ENCODE data around the gene NUDT3.
A peak's percentile ranks its signal among the peaks of the same experiment; 100 is the strongest.

The NUDT3 gene

DNA sequence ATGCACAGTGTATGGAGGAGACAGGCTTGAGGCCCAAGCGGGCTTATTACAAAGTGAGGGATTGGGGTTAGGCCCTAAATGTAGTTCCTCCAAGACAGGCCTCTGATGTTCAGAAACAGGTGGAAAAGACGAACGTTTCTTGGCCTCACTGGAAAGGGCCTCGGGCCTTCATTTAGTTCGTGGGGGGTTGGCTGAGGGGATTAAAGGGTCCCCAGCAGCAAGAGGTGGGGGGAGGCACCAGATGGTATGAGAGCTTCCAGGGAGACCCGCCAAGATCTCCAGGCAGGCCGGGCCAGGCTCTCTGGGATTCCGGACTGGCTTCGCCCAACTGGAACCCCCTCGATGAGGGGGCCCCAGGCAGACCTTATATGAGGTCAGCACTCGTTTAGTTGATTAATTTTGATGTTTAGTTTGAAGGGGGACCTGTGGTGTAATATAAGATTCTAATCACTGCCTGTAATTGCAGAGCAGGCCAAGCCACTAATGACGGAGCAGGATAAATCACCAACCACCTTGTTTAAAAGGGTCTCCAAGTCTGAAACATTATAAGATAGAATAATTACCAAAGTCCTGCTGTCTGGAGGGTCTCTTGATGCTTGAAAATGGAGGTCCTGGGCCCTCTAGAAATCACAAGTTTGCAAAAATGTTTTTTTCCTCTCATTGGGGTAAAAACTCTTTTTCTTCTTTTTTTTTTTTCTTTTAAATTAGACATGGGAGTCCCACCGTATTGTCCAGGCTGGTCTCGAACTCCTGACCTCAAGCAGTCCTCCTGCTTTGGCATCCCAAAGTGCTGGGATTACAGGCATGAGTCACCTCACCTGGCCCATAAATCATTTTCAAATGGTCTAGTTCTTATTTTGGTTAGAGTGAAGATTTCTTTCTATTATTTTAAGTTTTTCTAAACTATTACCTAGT, 153.6 kb downstream of the NUDT3 start:
- DNase-seq (ENCODE audit: low spot score), result peak; percentile 7

DNA sequence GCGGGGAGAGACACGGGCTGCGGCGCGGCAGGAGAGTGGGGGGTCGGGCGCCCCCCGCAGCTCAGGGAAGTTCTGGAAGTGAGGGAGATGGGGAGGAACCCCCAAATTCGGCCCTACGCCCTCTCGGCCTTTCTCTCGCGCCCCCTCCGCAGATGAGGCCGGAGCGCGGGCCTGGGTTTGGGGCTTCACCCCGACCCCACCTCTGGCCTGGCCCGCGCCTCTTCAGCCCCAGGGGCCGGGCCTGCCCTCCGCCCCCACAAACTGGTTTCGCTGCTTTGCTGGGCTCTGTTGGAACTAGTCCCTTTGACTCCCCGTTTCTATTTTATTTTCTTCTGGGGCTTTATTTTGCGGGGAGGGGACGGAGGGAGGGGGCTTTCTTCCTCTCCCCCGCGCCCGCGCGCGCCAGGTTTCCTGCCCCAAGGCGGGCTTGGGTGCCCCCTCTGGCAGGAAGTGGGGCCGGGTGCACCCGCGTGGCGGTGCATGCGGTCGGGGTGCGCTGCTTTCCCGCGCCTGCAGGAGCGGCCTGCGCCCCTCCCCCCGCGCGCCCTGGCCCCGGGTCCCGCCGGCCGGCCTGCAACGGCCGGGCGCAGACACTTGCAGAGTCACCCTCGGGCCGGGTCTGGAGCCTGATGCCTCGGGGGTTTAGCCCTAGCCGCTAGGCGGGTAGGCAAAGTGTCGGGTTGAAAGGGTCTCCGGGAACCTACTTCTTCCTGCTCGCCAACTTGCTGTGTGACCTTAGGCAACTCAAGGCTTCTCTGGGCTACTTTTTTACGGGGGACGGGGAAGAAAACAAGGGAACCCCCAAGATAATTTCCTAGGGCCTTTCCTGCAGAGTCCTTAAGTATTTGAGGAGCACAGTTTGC, 154.5 kb downstream of the NUDT3 start:
- peak; percentile 49 for DNase-seq (ENCODE audit: low spot score)

DNA sequence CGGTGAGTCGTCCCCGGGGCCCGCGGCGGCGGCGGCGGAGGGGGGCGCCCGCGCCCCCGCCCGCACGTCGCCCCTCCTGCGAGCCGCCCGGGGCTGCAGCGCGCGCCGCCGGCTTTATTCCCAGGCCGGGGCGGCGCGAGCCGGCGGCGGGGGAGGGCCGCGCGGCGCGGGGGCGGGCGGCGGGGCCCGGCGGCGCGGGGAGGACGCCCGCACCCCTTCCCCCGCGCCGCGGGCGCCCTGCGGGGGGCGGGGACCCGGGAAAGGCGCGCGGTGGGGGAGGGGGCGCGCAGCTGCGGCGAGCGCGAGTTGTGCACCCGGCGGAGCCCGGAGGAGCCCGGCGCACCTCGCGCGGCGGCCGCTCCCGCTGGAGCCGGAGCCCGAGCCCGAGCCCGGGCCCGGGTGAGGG, 155.2 kb downstream of the NUDT3 start:
- DNase-seq (ENCODE audit: low spot score), result no peak

DNA sequence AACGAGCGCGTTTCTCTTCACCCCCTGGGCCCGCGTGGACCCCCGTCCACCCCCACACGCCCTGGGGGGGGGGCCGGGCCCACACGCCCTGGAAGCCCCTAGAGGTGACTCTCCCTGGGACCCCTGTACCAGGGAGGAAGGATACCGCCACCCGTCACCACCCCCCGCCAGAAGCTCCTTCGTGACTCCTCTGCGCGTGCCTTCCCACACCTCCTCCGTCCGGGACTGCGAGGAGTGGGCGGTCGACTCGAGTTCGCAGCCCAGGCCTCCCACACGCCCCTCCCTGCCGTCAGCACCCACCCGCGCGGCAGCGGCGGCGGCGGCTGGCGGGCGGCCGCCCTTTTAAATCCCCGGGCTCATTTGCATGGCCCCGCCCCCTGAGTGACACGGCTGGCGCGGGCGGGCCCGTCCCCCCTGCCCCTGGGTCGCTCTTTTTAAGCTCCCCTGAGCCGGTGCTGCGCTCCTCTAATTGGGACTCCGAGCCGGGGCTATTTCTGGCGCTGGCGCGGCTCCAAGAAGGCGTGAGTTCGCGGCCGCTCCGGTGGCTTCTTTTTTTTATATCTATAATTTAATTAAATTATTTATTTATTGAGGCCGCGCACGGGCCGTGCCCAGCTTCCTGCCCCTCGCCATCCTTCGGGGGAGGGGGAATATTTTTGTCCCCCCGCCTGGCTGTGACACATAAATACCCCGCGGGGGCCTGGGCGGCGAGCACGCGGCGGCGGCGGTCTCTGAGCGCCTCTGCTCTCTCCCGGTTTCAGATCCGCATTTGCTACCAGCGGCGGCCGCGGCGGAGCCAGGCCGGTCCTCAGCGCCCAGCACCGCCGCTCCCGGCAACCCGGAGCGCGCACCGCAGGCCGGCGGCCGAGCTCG, 155.8 kb downstream of the NUDT3 start, which contains the start of gene HMGA1:
TSS of gene HMGA1 (plus strand) at position 431 of the 873 bp plus-strand sequence. CDS start 3,908 bp downstream, outside the sequence.
- peak; percentile 93 for DNase-seq (ENCODE audit: low spot score)

GRCh38 chr6:34236131-34236442, 156.4 kb downstream of the NUDT3 start:
- peak; percentile 84 for DNase-seq (ENCODE audit: low spot score)

GRCh38 chr6:34235307-34236130, 156.9 kb downstream of the NUDT3 start:
- peak; percentile 71 for DNase-seq (ENCODE audit: low spot score)

GRCh38 chr6:34234667-34235306, 157.7 kb downstream of the NUDT3 start:
- DNase-seq (ENCODE audit: low spot score), result peak; percentile 9

DNA sequence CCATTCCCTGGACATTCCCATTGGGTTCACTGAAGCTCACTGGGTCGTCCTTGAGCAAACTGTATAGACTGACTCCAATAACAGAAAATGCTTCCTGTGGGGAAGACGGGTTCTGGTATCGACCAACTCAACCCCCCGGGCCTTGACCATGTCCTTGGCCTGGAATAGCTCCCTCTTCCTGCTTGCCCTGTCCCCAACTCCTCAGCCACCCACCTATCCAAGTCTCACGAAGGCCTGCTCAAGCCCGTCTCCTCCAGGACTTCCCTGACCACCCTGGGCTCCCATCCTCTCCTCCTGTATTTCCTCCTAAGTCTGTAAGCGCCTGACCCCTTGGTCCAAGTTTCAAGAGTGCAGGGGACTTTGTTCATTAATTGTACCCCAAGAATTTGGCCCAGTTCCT, 158.6 kb downstream of the NUDT3 start:
- DNase-seq (ENCODE audit: low spot score), result peak; percentile 7

DNA sequence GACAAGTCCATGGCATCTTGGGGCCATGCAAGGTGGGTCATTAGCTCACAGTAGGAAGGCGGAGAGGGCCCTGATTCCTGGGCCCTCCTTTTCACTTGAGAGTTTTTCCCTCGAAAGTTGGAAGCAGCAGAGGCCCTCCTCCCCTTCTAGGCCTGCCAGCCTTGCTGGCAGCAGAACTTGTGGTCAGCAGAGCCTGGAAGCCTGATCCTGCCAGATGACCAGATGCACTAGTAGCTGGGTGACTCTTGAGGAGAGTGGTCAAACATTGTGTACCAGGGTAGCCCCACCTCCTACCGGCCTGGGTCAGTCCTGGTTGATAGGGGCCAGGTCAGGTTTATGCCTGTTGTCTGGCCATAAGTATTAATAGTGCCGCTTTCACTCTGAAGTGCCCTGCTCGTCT, 159.6 kb downstream of the NUDT3 start:
- no peak for DNase-seq (ENCODE audit: low spot score)

DNA sequence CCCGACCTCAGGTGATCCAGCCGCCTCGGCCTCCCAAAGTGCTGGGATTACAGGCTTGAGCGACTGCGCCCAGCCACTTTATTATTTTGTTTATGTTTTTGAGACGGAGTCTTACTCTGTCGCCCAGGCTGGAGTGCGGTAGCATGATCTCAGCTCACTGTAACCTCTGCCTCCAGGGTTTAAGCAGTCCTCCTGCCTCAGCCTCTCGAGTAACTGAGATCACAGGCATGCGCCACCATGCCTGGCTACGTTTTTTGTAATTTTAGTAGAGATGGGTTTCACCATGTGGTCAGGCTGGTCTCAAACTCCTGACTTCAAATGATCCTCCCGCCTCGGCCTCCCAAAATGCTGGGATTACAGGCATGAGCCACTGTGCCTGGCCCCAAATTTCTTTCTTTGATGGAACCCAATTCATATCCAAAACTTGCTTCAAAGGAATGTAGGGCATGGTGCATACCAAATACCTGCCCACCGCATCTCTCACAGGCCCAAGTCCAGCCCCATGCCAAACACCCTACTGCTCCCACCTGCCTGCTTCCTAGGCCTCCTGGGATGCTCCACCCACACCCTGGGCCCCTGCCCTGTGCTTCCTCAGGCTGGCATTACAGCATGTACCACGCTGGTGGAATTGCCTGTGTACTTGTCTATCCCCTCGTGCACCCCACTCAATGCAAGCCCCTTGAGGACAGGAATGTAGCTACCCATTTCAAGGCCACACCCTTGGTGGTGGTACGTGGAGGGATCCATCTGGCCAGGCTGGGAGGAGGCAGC, 160.7 kb downstream of the NUDT3 start:
- no peak for DNase-seq (ENCODE audit: low spot score)

DNA sequence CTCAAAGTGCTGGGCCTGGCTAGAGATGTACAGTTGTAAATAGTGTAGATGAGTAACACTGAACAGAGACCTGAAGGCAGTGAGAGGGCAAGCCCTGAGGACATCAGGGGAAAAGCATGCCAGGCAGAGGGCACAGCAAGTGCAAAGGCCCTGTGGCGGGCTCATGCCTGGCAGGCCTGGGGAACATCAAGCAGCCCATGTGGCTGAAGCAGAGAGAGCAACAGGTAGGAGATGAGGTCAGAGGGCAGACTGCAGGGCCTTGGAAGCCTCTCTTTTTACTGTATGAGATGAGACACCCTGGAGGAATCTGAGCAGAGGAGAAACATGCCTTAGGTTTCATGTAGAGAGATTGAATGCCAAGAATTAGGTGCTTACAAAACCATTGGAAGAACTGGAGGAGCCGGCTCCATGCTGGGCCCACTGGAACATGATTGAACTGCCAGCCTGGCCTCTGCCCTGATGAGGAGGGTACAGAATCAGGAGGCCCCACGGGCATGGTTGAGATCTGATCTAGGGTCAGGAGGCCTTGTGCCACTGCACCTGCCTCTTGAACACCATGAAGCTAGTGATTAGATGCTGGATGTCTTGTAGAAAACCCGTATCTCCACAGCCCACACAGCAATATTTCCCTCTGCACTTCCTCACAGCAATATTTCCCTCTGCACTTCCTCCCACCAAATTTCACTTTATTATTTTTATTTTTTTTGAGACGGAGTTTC, 161.7 kb downstream of the NUDT3 start:
- peak; percentile 11 for DNase-seq (ENCODE audit: low spot score)

DNA sequence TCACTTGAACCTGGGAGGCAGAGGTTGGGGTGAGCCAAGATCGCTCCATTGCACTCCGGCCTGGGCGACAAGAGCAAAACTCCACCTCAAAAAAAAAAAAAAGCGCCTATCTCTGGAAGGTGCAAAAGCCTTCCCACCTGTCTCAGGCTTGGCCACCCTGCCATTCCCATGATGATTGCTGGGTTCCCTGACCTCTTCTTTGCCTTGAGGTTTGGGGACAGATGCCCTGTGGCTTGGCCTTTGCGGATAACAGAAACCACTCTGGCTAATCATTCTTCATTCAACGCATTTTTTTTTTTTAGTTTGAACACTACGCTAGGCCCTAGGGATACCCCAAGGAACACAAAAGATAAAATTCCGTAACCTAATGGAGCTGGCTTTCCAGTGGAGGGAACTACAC, 162.6 kb downstream of the NUDT3 start:
- no peak for DNase-seq (ENCODE audit: low spot score)

All from hematopoietic multipotent progenitor cell treated with erythropoietin and hydrocortisone succinate and interleukin-3 and kit ligand, for 17 days (in vitro differentiated cells).